Neutrophil (primary cell): ENCODE data around the gene DCPS.

Experiments used
- H3K27ac ChIP-seq: fragments of 200-600 bp; sonication (generic); 2 replicates; pipeline ENCODE4 v1.5.1; 2016; ENCODE audit warnings: mild to moderate bottlenecking, moderate library complexity
- H3K27me3 ChIP-seq: fragments of 200-600 bp; sonication (generic); 2 replicates; pipeline ENCODE4 v1.6.0; 2016; ENCODE audit warnings: mild to moderate bottlenecking
- H3K36me3 ChIP-seq: fragments of 200-600 bp; sonication (generic); 2 replicates; pipeline ENCODE4 v1.5.1; 2017
- H3K4me1 ChIP-seq, 2 experiments: fragments of 200-600 bp in 1 of 2; sonication (generic) in 1 of 2; 1 replicate in 1 of 2; 2 replicates in 1 of 2; pipeline versions ENCODE4 v1.5.1 to v1.6.1; 2013 to 2016; ENCODE audit warnings: low read depth in 1 of 2, low read length in 1 of 2, mild to moderate bottlenecking in 1 of 2, moderate library complexity in 1 of 2; ENCODE audit not compliant: control insufficient read depth in 1 of 2, insufficient read depth in 1 of 2
- H3K4me3 ChIP-seq, 2 experiments: fragments of 200-600 bp in 1 of 2; sonication (generic) in 1 of 2; 1 replicate in 1 of 2; 2 replicates in 1 of 2; pipeline ENCODE4 v1.5.1; 2013 to 2016; ENCODE audit warnings: low read depth in 1 of 2, low read length in 1 of 2, mild to moderate bottlenecking in 1 of 2, moderate library complexity in 1 of 2
- H3K9me3 ChIP-seq: fragments of 200-600 bp; sonication (generic); 2 replicates; pipeline ENCODE4 v1.5.1; 2016
- TF ChIP-seq, protein P1 (sequence below): fragments of 200-600 bp; sonication (generic); IDR thresholded peaks from 2 replicates; pipeline ENCODE4 v1.5.1; 2016; ENCODE audit warnings: antibody characterized with exemption

DCPS gene

DNA sequence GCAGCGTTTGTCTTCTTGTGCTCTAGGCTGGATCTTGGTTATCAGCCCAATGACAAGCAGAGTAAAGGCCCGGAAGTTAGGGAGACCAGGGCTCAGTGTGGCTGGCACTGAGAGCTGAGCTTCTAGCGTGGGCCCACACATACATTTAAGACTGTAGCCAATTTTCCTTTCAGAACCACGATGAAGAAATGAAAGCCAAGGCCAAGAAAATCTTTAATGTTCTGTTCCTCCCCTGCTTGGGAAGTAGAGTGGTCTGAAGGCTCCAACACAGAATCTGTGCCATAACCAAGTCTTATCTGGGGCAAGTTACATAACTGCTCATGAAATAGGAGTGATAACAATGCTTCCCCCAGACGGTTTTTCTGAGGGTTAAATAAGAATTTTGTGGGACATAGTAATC, 47.0 kb downstream of the DCPS start:
- Histone ChIP-seq H3K27ac (peak overlapping the region; percentile 69), H3K27me3 (no peaks in the 10 kb centered on the region), H3K4me3 (peak overlapping the region in 1 of 2 experiments; percentile 5), H3K9me3 (no peaks in the 10 kb centered on the region), H3K36me3 (peaks cover 11% of the 10 kb centered on the region), H3K4me1 (peaks cover 62 to 65% of the 10 kb centered on the region in 2 experiments)
- TF ChIP-seq, protein P1, sequence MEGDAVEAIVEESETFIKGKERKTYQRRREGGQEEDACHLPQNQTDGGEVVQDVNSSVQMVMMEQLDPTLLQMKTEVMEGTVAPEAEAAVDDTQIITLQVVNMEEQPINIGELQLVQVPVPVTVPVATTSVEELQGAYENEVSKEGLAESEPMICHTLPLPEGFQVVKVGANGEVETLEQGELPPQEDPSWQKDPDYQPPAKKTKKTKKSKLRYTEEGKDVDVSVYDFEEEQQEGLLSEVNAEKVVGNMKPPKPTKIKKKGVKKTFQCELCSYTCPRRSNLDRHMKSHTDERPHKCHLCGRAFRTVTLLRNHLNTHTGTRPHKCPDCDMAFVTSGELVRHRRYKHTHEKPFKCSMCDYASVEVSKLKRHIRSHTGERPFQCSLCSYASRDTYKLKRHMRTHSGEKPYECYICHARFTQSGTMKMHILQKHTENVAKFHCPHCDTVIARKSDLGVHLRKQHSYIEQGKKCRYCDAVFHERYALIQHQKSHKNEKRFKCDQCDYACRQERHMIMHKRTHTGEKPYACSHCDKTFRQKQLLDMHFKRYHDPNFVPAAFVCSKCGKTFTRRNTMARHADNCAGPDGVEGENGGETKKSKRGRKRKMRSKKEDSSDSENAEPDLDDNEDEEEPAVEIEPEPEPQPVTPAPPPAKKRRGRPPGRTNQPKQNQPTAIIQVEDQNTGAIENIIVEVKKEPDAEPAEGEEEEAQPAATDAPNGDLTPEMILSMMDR: no peak

DNA sequence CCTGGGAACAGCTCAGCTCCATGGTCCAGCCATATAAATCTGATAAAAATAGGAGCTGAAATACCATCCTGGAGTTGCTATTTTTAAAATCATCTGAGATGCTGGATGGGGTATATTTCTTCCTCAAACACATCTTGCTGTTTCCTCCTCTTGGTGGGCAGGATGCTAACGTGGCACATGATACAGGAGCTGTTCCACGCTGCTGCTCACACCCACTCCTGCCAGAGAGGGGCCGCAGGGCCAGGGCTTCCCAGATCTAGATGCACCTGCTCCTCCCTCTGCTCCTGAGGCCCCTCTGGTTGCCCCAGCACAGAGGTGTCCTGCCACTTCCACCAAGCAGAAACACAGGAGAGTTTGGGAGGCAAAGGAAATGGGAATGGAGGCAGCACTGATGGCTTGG, 48.3 kb downstream of the DCPS start:
- Histone ChIP-seq H3K36me3 (peaks cover 11% of the 10 kb centered on the region), H3K4me1 (peaks cover 62 to 64% of the 10 kb centered on the region in 2 experiments), H3K27ac (peak overlapping the region; percentile 69), H3K9me3 (no peaks in the 10 kb centered on the region), H3K4me3 (peak overlapping the region in 1 of 2 experiments; percentile 34), H3K27me3 (no peaks in the 10 kb centered on the region)
- TF ChIP-seq, protein P1: no peak

DNA sequence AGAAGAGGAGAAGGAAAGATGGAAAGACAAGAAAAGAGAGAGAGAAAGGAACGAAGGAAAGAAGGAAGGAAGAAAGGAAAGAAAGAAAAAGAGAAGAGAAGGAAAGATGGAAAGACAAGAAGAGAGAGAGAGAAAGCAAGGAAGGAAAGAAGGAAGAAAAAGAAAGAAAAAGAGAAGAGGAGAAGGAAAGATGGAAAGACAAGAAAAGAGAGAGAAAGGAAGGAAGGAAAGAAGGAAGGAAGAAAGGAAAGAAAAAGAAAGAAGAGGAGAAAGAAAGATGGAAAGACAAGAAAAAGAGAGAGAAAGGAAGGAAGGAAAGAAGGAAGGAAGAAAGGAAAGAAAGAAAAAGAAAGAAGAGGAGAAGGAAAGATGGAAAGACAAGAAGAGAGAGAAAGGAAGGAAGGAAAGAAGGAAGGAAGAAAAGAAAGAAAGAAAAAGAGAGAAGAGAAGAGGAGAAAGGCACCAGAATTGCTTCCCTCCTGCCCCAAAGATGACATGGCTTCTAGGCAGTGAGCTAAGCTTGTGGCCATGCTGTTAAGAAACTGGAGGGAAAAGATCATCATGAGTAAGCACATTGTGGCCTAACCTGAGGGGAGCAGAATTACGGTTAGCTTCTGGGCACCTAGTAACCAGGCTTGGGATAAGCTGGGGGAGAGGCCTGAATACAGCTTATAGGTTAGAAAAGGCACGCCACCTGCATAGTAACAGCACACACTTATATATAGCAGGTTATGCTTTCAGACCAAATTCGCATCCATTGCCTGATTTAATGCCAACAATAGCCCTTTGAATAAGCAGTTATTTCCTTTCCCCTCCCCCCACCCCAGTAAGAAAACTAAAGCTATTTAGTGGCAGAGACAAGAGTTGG, 49.3 kb downstream of the DCPS start:
- TF ChIP-seq, protein P1: no peak
- no peaks in the 10 kb centered on the region for H3K27me3 ChIP-seq
- peak overlapping the region; percentile 74 for H3K27ac ChIP-seq
- peak overlapping the region; percentile 36 to 99 for H3K4me3 ChIP-seq
- no peaks in the 10 kb centered on the region for H3K9me3 ChIP-seq
- H3K36me3 ChIP-seq: peaks cover 1% of the 10 kb centered on the region
- peaks cover 68 to 72% of the 10 kb centered on the region in 2 experiments for H3K4me1 ChIP-seq

DNA sequence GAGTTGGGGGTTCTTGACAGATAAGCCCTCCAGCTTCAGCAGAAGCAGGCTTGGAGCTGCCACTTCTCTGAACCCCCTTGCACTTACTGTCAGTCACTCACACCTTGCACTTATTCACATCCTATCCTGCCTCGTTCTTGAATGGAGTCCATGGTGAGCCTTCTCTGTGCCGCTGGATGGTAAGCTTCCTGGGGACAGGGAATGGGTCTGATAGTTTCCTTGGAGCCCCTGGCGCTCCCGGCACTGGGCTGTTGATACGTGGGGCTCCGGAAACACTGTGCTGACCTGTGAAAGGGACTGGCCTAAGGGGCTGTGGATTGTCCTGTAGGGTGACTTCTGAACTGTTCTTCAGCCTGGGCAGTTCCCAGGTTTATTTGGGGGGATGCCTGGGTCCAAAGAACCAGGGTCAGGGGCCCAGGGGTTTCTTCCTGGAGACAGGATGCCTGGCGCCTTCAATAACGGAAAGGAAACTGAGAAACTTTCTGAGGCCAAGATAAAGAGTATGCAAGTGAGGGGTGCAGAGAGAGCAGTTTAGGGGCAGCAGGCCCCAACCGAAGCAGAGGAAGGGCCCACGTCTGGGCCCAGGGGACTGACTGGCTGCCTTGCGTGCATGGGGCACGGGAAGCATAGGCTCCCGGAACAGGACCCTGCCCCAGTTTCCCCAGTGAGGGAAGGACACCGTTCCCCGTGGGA, 50.9 kb downstream of the DCPS start:
- peak overlapping the region; percentile 93 to 99 for H3K4me3 ChIP-seq
- TF ChIP-seq, protein P1: no peak
- no peaks in the 10 kb centered on the region for H3K9me3 ChIP-seq
- H3K36me3 ChIP-seq: no peaks in the 10 kb centered on the region
- no peaks in the 10 kb centered on the region for H3K27me3 ChIP-seq
- peaks cover 77 to 79% of the 10 kb centered on the region in 2 experiments for H3K4me1 ChIP-seq
- peak overlapping the region; percentile 84 for H3K27ac ChIP-seq

DNA sequence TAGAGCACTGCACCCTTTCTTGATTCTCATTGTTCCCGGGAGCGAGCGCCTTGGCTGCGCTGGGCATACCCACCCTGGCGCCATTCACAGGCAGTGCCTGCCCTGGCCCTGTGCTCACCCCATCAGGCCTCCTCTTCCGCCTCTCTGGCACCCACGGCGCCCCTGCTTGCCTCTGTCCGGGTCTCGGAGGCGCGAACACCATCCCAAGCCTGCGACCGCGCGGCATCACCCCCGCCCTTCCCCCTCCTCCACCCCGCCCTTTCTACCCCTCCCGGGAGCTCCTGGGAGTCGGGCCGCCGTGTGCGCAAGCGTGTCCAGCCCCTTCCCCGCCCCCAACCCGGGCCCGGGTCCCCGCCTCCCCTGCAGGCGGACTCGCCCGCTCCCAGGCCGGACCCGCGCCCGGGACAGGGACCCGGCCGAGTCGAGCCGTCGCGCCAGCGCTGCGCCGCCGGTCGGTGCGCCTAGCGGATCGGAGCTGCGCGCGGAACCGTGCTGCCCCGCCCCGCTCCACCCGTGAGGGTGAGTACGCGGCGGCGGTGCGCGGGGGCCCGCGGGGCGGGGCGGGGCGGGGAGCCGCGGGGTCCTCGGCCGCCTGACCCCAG, 51.6 kb downstream of the DCPS start, which contains the start of gene ST3GAL4:
Gene ST3GAL4, plus strand, starts transcription at position 363 of the 602 bp plus-strand sequence. CDS start 50,470 bp downstream, outside the sequence.
- no peaks in the 10 kb centered on the region for H3K36me3 ChIP-seq
- peak within 1 kb of the TSS; percentile 93 to 99 for H3K4me3 ChIP-seq
- H3K27ac ChIP-seq: peak within 1 kb of the TSS; percentile 84
- TF ChIP-seq, protein P1: peak; percentile 39
- no peaks in the 10 kb centered on the region for H3K9me3 ChIP-seq
- H3K27me3 ChIP-seq: no peaks in the 10 kb centered on the region
- H3K4me1 ChIP-seq: peaks cover 78 to 79% of the 10 kb centered on the region in 2 experiments
